BLaER1 treated with 17β-estradiol and CSF1 and Interleukin-3, amounts not matched to agents 10 nM and 100 nM (cell line): ENCODE measurements around the gene GUCA1A.
A peak's percentile ranks its signal among the peaks of the same experiment; 100 is the strongest.
"Not testable (repeated sequence)": the region's sequence is repeated elsewhere in the genome, so short reads cannot be mapped to it uniquely, and the experiment has no call there.

Experiments
- H3K27ac ChIP-seq, 11 experiments: shearing (Covaris generic); formaldehyde crosslinking; 2 replicates each; pipeline ENCODE4 v1.8.1; 2022
- H3K27me3 ChIP-seq, 11 experiments: shearing (Covaris generic); formaldehyde crosslinking; 2 replicates each; pipeline ENCODE4 v1.8.1; 2022
- H3K36me3 ChIP-seq, 11 experiments: shearing (Covaris generic); formaldehyde crosslinking; 2 replicates each; pipeline ENCODE4 v1.8.1; 2022
- H3K4me1 ChIP-seq, 10 experiments: shearing (Covaris generic); formaldehyde crosslinking; 2 replicates each; pipeline ENCODE4 v1.8.1; 2022
- H3K4me2 ChIP-seq, 11 experiments: shearing (Covaris generic); formaldehyde crosslinking; 2 replicates each; pipeline ENCODE4 v1.8.1; 2022
- H3K4me3 ChIP-seq, 10 experiments: shearing (Covaris generic); formaldehyde crosslinking; 2 replicates each; pipeline ENCODE4 v1.8.1; 2022
- H3K9ac ChIP-seq, 11 experiments: shearing (Covaris generic); formaldehyde crosslinking; 2 replicates each; pipeline ENCODE4 v1.8.1; 2022
- H3K9me3 ChIP-seq, 11 experiments: shearing (Covaris generic); formaldehyde crosslinking; replicated peaks in 1 of 11; 2 replicates each; pipeline ENCODE4 v1.8.1; 2022
- H4K20me1 ChIP-seq, 11 experiments: shearing (Covaris generic); formaldehyde crosslinking; 2 replicates each; pipeline ENCODE4 v1.8.1; 2022
- Cebpa-rat ChIP-seq, 11 experiments: shearing (Covaris generic); IDR thresholded peaks; 2 replicates each; pipeline ENCODE4 v1.8.1; 2022

GUCA1A gene

GRCh38 chr6:42194056-42194455, 20.9 kb downstream of the GUCA1A start:
- Histone ChIP-seq H3K4me3 (no peak overlapping the region), H3K4me2 (no peak overlapping the region), H3K27ac (no peak overlapping the region), H3K27me3 (no peaks in the 10 kb centered on the region), H4K20me1 (no peaks in the 10 kb centered on the region), H3K4me1 (peaks cover 6 to 25% (median 15%) of the 10 kb centered on the region in 10 experiments; a peak in 18 of 20 replicates), H3K9me3 (peaks cover 0 to 21% (median 2%) of the 10 kb centered on the region in 11 experiments; a peak in 12 of 22 replicates), H3K36me3 (peaks cover under 1 to 16% (median 2%) of the 10 kb centered on the region in 11 experiments; a peak in 13 of 22 replicates), H3K9ac (no peak overlapping the region)
- TF ChIP-seq Cebpa-rat (IDR thresholded peaks at IDR 0.05) = no peak

GRCh38 chr6:42195415-42195814, 22.3 kb downstream of the GUCA1A start:
- H3K36me3 ChIP-seq = peaks cover 7 to 30% (median 16%) of the 10 kb centered on the region in 11 experiments; a peak in 21 of 22 replicates
- no peaks in the 10 kb centered on the region for H4K20me1 ChIP-seq
- H3K9ac ChIP-seq = no peak overlapping the region
- H3K4me3 ChIP-seq = no peak overlapping the region
- no peaks in the 10 kb centered on the region for H3K27me3 ChIP-seq
- H3K27ac ChIP-seq = peak overlapping the region in 4 of 11 experiments; percentile 20 to 45 (median 26); a peak in 5 of 22 replicates
- H3K9me3 ChIP-seq = peaks cover 5 to 35% (median 16%) of the 10 kb centered on the region in 11 experiments; a peak in 20 of 22 replicates
- peaks cover 6 to 25% (median 17%) of the 10 kb centered on the region in 10 experiments; a peak in 18 of 20 replicates for H3K4me1 ChIP-seq
- H3K4me2 ChIP-seq = peak overlapping the region in 10 of 11 experiments; percentile 1 to 48 (median 27); a peak in 9 of 22 replicates
- no peak for TF ChIP-seq Cebpa-rat (IDR thresholded peaks at IDR 0.05)

- H4K20me1 ChIP-seq = no peaks in the 10 kb centered on the region
- H3K9ac ChIP-seq = no peak overlapping the region
- H3K27me3 ChIP-seq = no peaks in the 10 kb centered on the region
- H3K4me3 ChIP-seq = no peak overlapping the region
- H3K4me2 ChIP-seq = peak overlapping the region in 4 of 11 experiments; percentile 11 to 41 (median 32); a peak in 6 of 22 replicates
- peaks cover 10 to 53% (median 37%) of the 10 kb centered on the region in 11 experiments for H3K36me3 ChIP-seq
- peaks cover 6 to 42% (median 22%) of the 10 kb centered on the region in 11 experiments; a peak in 21 of 22 replicates for H3K9me3 ChIP-seq
- no peak for TF ChIP-seq Cebpa-rat (IDR thresholded peaks at IDR 0.05)
- H3K27ac ChIP-seq = no peak overlapping the region
- H3K4me1 ChIP-seq = peaks cover 6 to 25% (median 18%) of the 10 kb centered on the region in 10 experiments; a peak in 18 of 20 replicates
Measured at GRCh38 chr6:42197555-42198362, 24.6 kb downstream of the GUCA1A start.

GRCh38 chr6:42199106-42199981, 26.2 kb downstream of the GUCA1A start:
- Histone ChIP-seq H3K36me3 (peaks cover 21 to 69% (median 51%) of the 10 kb centered on the region in 11 experiments), H3K4me3 (no peak overlapping the region), H3K27me3 (no peaks in the 10 kb centered on the region), H3K9ac (no peak overlapping the region), H3K4me1 (peaks cover 6 to 25% (median 18%) of the 10 kb centered on the region in 10 experiments; a peak in 18 of 20 replicates), H3K4me2 (no peak overlapping the region), H4K20me1 (no peaks in the 10 kb centered on the region), H3K9me3 (peaks cover 6 to 42% (median 22%) of the 10 kb centered on the region in 11 experiments; a peak in 21 of 22 replicates), H3K27ac (no peak overlapping the region)
- TF ChIP-seq Cebpa-rat (IDR thresholded peaks at IDR 0.05) = no peak

- peaks cover 6 to 42% (median 22%) of the 10 kb centered on the region in 11 experiments; a peak in 21 of 22 replicates for H3K9me3 ChIP-seq
- no peak for TF ChIP-seq Cebpa-rat (IDR thresholded peaks at IDR 0.05)
- no peaks in the 10 kb centered on the region for H4K20me1 ChIP-seq
- no peak overlapping the region for H3K4me3 ChIP-seq
- H3K9ac ChIP-seq = no peak overlapping the region
- H3K27me3 ChIP-seq = no peaks in the 10 kb centered on the region
- H3K27ac ChIP-seq = no peak overlapping the region
- no peak overlapping the region for H3K4me2 ChIP-seq
- peaks cover 28 to 76% (median 58%) of the 10 kb centered on the region in 11 experiments for H3K36me3 ChIP-seq
- peaks cover 6 to 25% (median 18%) of the 10 kb centered on the region in 10 experiments; a peak in 18 of 20 replicates for H3K4me1 ChIP-seq
Measured at GRCh38 chr6:42200035-42200434, 26.9 kb downstream of the GUCA1A start.

- H3K27ac ChIP-seq = no peak overlapping the region
- TF ChIP-seq Cebpa-rat (IDR thresholded peaks at IDR 0.05) = no peak
- H3K4me1 ChIP-seq = peaks cover 3 to 15% (median 10%) of the 10 kb centered on the region in 10 experiments; a peak in 17 of 20 replicates
- H3K9me3 ChIP-seq = peaks cover 6 to 39% (median 22%) of the 10 kb centered on the region in 11 experiments; a peak in 21 of 22 replicates
- no peak overlapping the region for H3K4me3 ChIP-seq
- peaks cover 39 to 89% (median 70%) of the 10 kb centered on the region in 11 experiments for H3K36me3 ChIP-seq
- no peaks in the 10 kb centered on the region for H3K27me3 ChIP-seq
- no peaks in the 10 kb centered on the region for H4K20me1 ChIP-seq
- H3K9ac ChIP-seq = no peak overlapping the region
- no peak overlapping the region for H3K4me2 ChIP-seq
Measured at GRCh38 chr6:42201382-42201781, 28.2 kb downstream of the GUCA1A start.

GRCh38 chr6:42202131-42202915, 29.2 kb downstream of the GUCA1A start:
- not testable (repeated sequence) for H3K27me3 ChIP-seq, H3K9ac ChIP-seq, H3K4me2 ChIP-seq, H3K27ac ChIP-seq, H4K20me1 ChIP-seq, H3K4me3 ChIP-seq
- Histone ChIP-seq H3K4me1 (peaks cover 0 to 11% (median 6%) of the 10 kb centered on the region in 10 experiments; a peak in 14 of 20 replicates), H3K36me3 (peaks cover 48 to 97% (median 78%) of the 10 kb centered on the region in 11 experiments), H3K9me3 (peaks cover 6 to 30% (median 18%) of the 10 kb centered on the region in 11 experiments; a peak in 21 of 22 replicates)

GRCh38 chr6:42203183-42203582, 30.0 kb downstream of the GUCA1A start:
- Histone ChIP-seq H3K9ac (no peak overlapping the region), H3K27me3 (no peaks in the 10 kb centered on the region), H3K4me3 (no peak overlapping the region), H3K27ac (no peak overlapping the region), H3K36me3 (peaks cover 56 to 97% (median 86%) of the 10 kb centered on the region in 11 experiments), H3K4me2 (no peak overlapping the region), H3K4me1 (peaks cover 0 to 6% (median 2%) of the 10 kb centered on the region in 10 experiments; a peak in 12 of 20 replicates), H4K20me1 (no peaks in the 10 kb centered on the region), H3K9me3 (peaks cover 6 to 27% (median 18%) of the 10 kb centered on the region in 11 experiments; a peak in 21 of 22 replicates)
- TF ChIP-seq Cebpa-rat (IDR thresholded peaks at IDR 0.05) = no peak
